Measurements from ENCODE around the gene ASCC3.

The ASCC3 gene

GRCh38 chr6:100704961-100705360 is 176.2 kb downstream of the ASCC3 start:
- TF ChIP-seq REST (IDR thresholded peaks at IDR 0.05; ENCODE audit: low read depth) (no peak), TCF12 (IDR thresholded peaks at IDR 0.05; ENCODE audit: low read depth) (no peak), CEBPB (IDR thresholded peaks at IDR 0.05) (no peak), USF1 (IDR thresholded peaks at IDR 0.05) (no peak), NFIC (IDR thresholded peaks at IDR 0.05) (no peak), FOXM1 (IDR thresholded peaks at IDR 0.05; ENCODE audit: borderline replicate concordance, low read depth) (no peak), ZBTB7A (IDR thresholded peaks at IDR 0.05; ENCODE audit: low read depth) (no peak), TAF1 (IDR thresholded peaks at IDR 0.05; ENCODE audit: low read depth) (no peak), CREB1 (IDR thresholded peaks at IDR 0.05; ENCODE audit: low read depth) (no peak), MAX (IDR thresholded peaks at IDR 0.05) (no peak), RAD21 (IDR thresholded peaks at IDR 0.05; ENCODE audit: low read depth) (no peak), TEAD4 (IDR thresholded peaks at IDR 0.05) (no peak)

GRCh38 chr6:100701728-100702127 is 179.4 kb downstream of the ASCC3 start:
- no peak for TF ChIP-seq EGR1 (IDR thresholded peaks at IDR 0.05)
- no peak for TF ChIP-seq FOXM1 (IDR thresholded peaks at IDR 0.05; ENCODE audit: borderline replicate concordance, low read depth)
- TF ChIP-seq NFIC (IDR thresholded peaks at IDR 0.05): no peak
- no peak for TF ChIP-seq ZBTB7A (IDR thresholded peaks at IDR 0.05; ENCODE audit: low read depth)
- no peak for TF ChIP-seq CREB1 (IDR thresholded peaks at IDR 0.05; ENCODE audit: low read depth)
- TF ChIP-seq TEAD4 (IDR thresholded peaks at IDR 0.05): no peak
- TF ChIP-seq EP300 (IDR thresholded peaks at IDR 0.05; ENCODE audit: borderline replicate concordance): no peak
- TF ChIP-seq USF1 (IDR thresholded peaks at IDR 0.05): no peak
- no peak for TF ChIP-seq TAF1 (IDR thresholded peaks at IDR 0.05; ENCODE audit: low read depth)
- no peak for TF ChIP-seq TCF12 (IDR thresholded peaks at IDR 0.05; ENCODE audit: low read depth)
- TF ChIP-seq YY1 (IDR thresholded peaks at IDR 0.05; ENCODE audit: low read depth): no peak
- TF ChIP-seq MAX (IDR thresholded peaks at IDR 0.05): no peak
- no peak for TF ChIP-seq RAD21 (IDR thresholded peaks at IDR 0.05; ENCODE audit: low read depth)
- TF ChIP-seq REST (IDR thresholded peaks at IDR 0.05; ENCODE audit: low read depth): no peak
- TF ChIP-seq CEBPB (IDR thresholded peaks at IDR 0.05): no peak

GRCh38 chr6:100700009-100700408 is 181.1 kb downstream of the ASCC3 start:
- TF ChIP-seq TAF1 (IDR thresholded peaks at IDR 0.05; ENCODE audit: low read depth) (no peak), RAD21 (IDR thresholded peaks at IDR 0.05; ENCODE audit: low read depth) (no peak), USF1 (IDR thresholded peaks at IDR 0.05) (no peak), ZBTB7A (IDR thresholded peaks at IDR 0.05; ENCODE audit: low read depth) (no peak), EP300 (IDR thresholded peaks at IDR 0.05; ENCODE audit: borderline replicate concordance) (no peak), MAX (IDR thresholded peaks at IDR 0.05) (no peak)

GRCh38 chr6:100695445-100695844 is 185.7 kb downstream of the ASCC3 start:
- TF ChIP-seq TEAD4 (IDR thresholded peaks at IDR 0.05) (no peak), YY1 (IDR thresholded peaks at IDR 0.05; ENCODE audit: low read depth) (no peak), USF1 (IDR thresholded peaks at IDR 0.05) (no peak), TAF1 (IDR thresholded peaks at IDR 0.05; ENCODE audit: low read depth) (no peak), NFIC (IDR thresholded peaks at IDR 0.05) (no peak), REST (IDR thresholded peaks at IDR 0.05; ENCODE audit: low read depth) (no peak), MAX (IDR thresholded peaks at IDR 0.05) (no peak), FOXM1 (IDR thresholded peaks at IDR 0.05; ENCODE audit: borderline replicate concordance, low read depth) (no peak)
